Cardiac ventricle fibroblast (primary cell): ENCODE data around the gene MANSC1. TPM values are rescaled to one million over a fixed set of nuclear protein-coding genes. Genes with fewer than 3 reads are reported as not detected.

ENCODE experiments used
- total RNA-seq: library from RNA; depleted of rRNA; stranded (reverse); fragments of >200 nt; gene quantifications from 2 replicates; pipeline ENCODE4 v1.2.3, GENCODE V29; 2015

Gene MANSC1
- 6.4 and 9.8 TPM in 2 replicates for total RNA-seq

DNA sequence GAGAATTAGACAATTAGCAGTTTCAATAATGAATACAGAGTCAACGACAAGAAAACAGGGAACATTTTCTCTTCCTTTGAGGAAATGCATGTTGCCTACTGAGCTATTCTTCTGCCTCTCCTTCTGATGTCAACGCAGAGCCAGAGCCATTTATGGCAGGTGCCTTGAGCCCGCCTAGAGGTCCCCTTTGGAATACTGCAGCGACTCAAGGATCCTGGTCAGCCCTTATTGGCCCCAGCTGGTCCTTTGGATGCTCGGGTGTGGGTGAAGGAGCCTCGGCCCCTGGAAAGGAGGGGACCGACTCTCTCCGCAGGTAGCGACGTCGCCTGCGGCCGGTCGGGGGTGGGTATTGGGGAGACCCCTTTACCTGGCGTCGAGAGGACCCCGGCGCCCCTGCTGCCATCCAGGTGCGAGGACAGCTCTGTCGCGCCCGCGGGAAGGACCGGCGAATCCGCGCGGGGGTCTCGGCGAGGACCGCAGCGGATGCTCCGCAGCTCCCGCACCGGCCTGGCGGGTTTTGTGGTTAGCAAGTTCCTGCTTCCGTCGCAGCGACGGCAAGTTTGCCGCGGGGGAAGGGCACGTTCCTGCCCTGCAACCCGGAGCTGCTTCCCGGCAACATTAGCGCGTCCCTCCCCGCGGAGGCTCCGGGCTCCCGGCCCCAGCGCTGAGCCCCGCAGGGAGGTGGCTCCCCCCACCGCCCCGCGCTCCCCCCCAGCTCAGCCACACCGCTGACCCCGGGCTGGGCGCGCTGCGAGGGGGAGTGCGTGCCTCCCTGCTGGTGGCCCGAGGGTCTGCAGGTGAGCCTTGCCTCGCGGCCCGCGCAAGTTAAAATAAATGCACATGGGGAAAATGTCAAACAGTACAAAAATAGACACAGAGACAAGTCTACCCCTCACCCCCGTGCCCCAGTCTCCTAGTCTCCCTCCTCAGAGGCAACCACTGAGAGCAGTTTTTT is at the start of gene MANSC1:
Gene MANSC1, minus strand, starts transcription at position 532 of the 955 bp plus-strand sequence. CDS start 6,928 bp downstream, outside the sequence.

DNA sequence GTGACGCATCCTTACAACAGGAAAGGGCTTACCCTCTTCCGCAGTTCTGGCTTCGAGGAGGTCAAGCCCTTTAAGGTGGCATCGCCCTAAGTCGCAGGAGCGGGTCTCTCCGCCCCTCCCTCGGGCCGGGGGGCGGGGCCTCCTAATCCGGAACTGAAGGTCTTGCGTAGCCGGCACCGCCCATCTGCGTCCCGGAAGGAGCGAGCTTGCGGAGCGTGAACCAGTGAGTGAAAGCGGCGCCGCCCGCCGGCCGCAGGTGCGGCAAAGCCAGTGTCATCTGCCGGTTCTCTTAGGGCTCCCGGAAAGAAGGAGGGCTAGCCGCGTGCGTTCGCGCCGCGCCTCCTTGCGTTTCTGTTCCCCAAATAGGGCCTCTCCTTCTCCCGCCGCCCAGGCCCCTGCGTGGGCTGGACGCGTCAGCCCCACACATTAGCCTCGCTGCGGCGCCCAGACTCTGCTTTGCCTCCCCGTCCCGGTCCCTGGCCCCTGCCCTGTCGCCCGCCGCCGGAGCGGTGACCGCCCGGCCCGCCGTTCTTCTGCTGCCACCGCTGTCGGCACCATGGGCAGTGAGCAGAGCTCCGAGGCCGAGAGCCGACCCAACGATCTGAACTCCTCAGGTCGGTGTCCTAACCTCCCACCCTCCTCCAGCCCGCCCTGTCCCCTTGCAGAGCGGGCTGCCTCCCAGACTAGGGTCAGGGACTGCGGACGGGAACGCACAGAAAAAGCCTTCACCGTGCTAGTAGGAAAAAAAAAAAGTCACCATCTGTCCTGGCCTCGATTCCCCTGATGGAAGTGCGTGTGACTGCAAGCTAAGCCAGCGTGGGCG is 7.1 kb upstream of the MANSC1 start, which contains the start of gene BORCS5:
Gene BORCS5, plus strand, starts transcription at position 183 of the 823 bp plus-strand sequence. Its CDS starts 374 bp downstream, at position 557.

Other genes starting within 250 kb of the MANSC1 start
- 16.4 and 25.7 TPM in 2 replicates for gene LRP6, start 83.2 kb downstream of the MANSC1 start, total RNA-seq
- 5.6 and 10.5 TPM in 2 replicates for gene BORCS5, start 6.8 kb upstream of the MANSC1 start, total RNA-seq
- 4.8 and 5.0 TPM in 2 replicates for gene DUSP16, start 212.6 kb upstream of the MANSC1 start, total RNA-seq